Heart right ventricle (tissue), 16 donors: ENCODE measurements around the gene PRPH. TPM values are rescaled to one million over a fixed set of nuclear protein-coding genes. Genes with fewer than 3 reads are reported as not detected.
A peak's percentile ranks its signal among the peaks of the same experiment; 100 is the strongest.

Experiments
- ATAC-seq, 8 donors: fragments of 200-7000 bp; cut with Tn5 transposase; one replicate each; pipeline ENCODE4 v1.9.1; 2020; ENCODE audit warnings: mild to moderate bottlenecking in 8 of 8, moderate library complexity in 8 of 8, moderate number of reproducible peaks in 1 of 8
- DNase-seq, 2 donors: peaks; one replicate each; pipeline ENCODE4 v3.0.0-alpha.2; 2020
- H3K27ac ChIP-seq, 10 donors: fragments of 200-600 bp; sonication (generic) in 2 of 10; one replicate each; pipeline versions ENCODE4 v1.5.0 to v1.8.0; 2020 to 2022; ENCODE audit warnings: mild to moderate bottlenecking in 3 of 10
- H3K27me3 ChIP-seq, 7 donors: fragments of 200-600 bp; one replicate each; pipeline ENCODE4 v1.8.0; 2021 to 2022; ENCODE audit warnings: mild to moderate bottlenecking in 2 of 7
- H3K36me3 ChIP-seq, 9 donors: fragments of 200-600 bp; sonication (generic) in 1 of 9; one replicate each; pipeline versions ENCODE4 v1.5.0 to v1.8.0; 2020 to 2022; ENCODE audit warnings: mild to moderate bottlenecking in 2 of 9
- H3K4me1 ChIP-seq, 9 donors: fragments of 200-600 bp; sonication (generic) in 1 of 9; one replicate each; pipeline versions ENCODE4 v1.5.0 to v1.8.0; 2020 to 2022; ENCODE audit warnings: mild to moderate bottlenecking in 4 of 9
- H3K4me3 ChIP-seq, 10 donors: fragments of 200-600 bp; sonication (generic) in 2 of 10; one replicate each; pipeline versions ENCODE4 v1.5.0 to v1.8.0; 2020 to 2022; ENCODE audit warnings: mild to moderate bottlenecking in 7 of 10, moderate library complexity in 2 of 10
- H3K9me3 ChIP-seq, 11 donors: fragments of 200-600 bp in 10 of 11; sonication (generic) in 2 of 11; one replicate each; pipeline versions ENCODE4 v1.5.0 to v1.8.0; 2013 to 2022; ENCODE audit warnings: mild to moderate bottlenecking in 2 of 11, control low read depth in 1 of 11, moderate library complexity in 1 of 11
- WGBS, 2 donors: extraction: QIAGEN DNeasy Blood & Tissue Kit; methylation state at CpG; one replicate each; pipeline ENCODE4 v1.1.7; 2013; ENCODE audit warnings: inconsistent platforms in 1 of 2; 5-methylcytosine and 5-hydroxymethylcytosine counted together
- intact Hi-C, 10 donors: fragments of 100-400 bp; cut with DNase I; formaldehyde crosslinking; loops; one replicate each; pipeline versions ENCODE4 v1.11.1 to v1.14.2; 2022
- polyA plus RNA-seq, 2 donors: library from polyadenylated mRNA; stranded (reverse); fragments of 200-250 nt; gene quantifications; one replicate each; pipeline ENCODE4 v1.2.3, GENCODE V29; 2013
- total RNA-seq, 10 donors: library from RNA; stranded (reverse); fragmentation: NEBNext Ultra II Directional in 3 of 10; extraction: Animal tissue kit (Norgen Biotek cat#: 25700) in 3 of 10; gene quantifications; one replicate each; pipeline versions ENCODE4 v1.2.1 to v1.2.4, GENCODE V29; 2021 to 2023
- TF ChIP-seq, protein P1 (sequence below), 9 donors: fragments of 200-600 bp; sonication (generic) in 2 of 9; IDR thresholded peaks; one replicate each; pipeline versions ENCODE4 v1.5.0 to v1.8.0; 2021 to 2022; ENCODE audit warnings: antibody characterized with exemption in 9 of 9, mild to moderate bottlenecking in 5 of 9, moderate library complexity in 1 of 9
- donor health status: Arrhythmogenic right ventricular cardiomyopathy.
- donor health status: ischemic (EF 13 %, LVEDD 7.1; RV severe dilation, severe dysfunction).
- donor health status: healthy with polysubstance abuse.
- donor health status: DM: no; HTN: yes; CAD: no.
- donor health status: DM: no; HTN: no; CAD: no.
- donor health status: ischemic (EF 25% LVEDD 6.9; RV normal size, moderate dysfunction).
- donor health status: ischemic (EF 25% LVEDD 5.7; RV mildly dilated, moderate dysfunction).
- donor health status: healthy.
- donor health status: DM: yes; HTN: yes; CAD: no.
- donor health status: Ischemic cardiomyopathy.
- donor health status: ischemic (EF 35%, LVEDD 5.7; RV mildly dilated, moderate dysfunction).
- donor health status: nonischemic (EF 11% LVEDD 7.7; RV severe dilation, severe dysfunction).
- donor health status: DM: yes; HTN: yes; CAD: no.
- donor health status: PGD.
- donor health status: ischemic (EF 29% LVEDD 5.4; RV normal size, mild dysfunction).
- donor health status: nonischemic (EF 23%, LVEDD 6.1; RV moderate dilation, normal function).

Gene PRPH
- total and polyA plus RNA-seq, 12 donors, result 0.10 to 0.64 (median 0.47) TPM; not detected in 5

DNA sequence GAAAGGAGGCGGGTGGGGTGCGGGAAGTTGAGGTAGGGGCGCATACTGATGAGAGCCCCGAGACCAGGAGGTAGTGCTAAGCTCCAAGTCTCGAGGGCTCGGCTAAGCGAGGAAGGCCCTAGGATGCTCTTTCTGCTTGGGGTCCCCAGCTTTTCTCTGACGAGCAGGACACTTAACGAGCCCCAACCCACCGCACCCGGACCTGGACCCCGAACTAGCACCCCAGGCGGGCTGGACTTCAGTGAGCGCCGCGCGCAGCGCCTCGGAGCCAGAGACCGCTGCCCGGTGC is 46.8 kb downstream of the PRPH start:
- no peak for DNase-seq
- Histone ChIP-seq H3K9me3 (no peaks in the 10 kb centered on the region), H3K27me3 (peaks cover 13 to 98% (median 81%) of the 10 kb centered on the region in 7 donors), H3K27ac (no peak overlapping the region), H3K4me3 (peak overlapping the region in 9 of 10 donors; percentile 32 to 58 (median 54)), H3K36me3 (no peaks in the 10 kb centered on the region), H3K4me1 (peaks cover 22 to 53% (median 44%) of the 10 kb centered on the region in 9 donors)
- 18 to 27% methylated on average over 21 of the region's 21 CpGs for WGBS, 2 donors
- intact Hi-C loops, result loop anchor here in 6 of 10 donors (5.0 to 10.0 kb wide), 3 partner anchors 47 to 54 kb away; partner anchors contain the start of gene PRPH (in 1 of the 6)
- TF ChIP-seq, protein P1, sequence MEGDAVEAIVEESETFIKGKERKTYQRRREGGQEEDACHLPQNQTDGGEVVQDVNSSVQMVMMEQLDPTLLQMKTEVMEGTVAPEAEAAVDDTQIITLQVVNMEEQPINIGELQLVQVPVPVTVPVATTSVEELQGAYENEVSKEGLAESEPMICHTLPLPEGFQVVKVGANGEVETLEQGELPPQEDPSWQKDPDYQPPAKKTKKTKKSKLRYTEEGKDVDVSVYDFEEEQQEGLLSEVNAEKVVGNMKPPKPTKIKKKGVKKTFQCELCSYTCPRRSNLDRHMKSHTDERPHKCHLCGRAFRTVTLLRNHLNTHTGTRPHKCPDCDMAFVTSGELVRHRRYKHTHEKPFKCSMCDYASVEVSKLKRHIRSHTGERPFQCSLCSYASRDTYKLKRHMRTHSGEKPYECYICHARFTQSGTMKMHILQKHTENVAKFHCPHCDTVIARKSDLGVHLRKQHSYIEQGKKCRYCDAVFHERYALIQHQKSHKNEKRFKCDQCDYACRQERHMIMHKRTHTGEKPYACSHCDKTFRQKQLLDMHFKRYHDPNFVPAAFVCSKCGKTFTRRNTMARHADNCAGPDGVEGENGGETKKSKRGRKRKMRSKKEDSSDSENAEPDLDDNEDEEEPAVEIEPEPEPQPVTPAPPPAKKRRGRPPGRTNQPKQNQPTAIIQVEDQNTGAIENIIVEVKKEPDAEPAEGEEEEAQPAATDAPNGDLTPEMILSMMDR (IDR thresholded peaks at IDR 0.05), result no peak
- no peak for ATAC-seq

DNA sequence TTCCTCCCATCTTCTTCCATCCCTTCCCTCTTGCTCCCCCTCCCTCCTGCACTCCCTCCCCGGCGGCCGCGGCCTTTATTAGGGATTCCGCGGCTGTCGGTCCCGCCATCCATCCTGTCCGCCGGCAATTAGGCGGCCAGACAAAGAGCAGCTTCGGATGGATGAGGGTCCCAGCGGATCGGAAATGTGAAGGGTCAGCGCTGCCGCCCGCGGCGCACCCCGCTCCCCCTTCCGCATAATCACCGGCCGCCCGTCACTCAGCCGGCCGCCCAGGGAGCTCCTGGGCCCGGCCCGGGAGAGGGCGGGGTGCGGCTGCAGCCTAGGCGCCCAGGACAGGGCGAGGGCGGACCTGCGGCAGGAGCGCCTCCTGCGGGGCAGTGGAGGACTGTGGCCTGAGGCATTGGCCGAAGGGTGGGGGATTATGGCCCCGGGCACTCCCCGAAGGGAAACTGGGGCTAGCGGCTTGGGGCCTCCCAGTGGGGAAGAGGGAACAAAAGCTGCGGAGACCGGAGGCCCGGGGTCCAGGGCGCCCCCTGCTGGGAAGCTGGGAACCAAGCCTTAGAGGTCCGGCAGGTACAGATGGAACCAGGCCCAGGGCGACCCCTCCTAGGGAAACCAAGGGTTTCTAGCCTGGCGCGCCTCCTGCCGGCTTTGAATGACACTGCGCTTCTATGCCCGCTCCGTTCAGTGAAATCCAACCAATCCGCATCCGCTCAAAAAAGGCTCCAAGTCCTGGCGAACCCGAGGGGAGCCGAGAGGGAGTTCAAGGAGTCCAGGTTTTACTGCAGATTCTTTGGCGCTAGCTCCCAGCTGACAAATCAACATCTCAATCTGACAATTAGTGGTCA is 47.3 kb downstream of the PRPH start:
- Histone ChIP-seq H3K27me3 (peaks cover 15 to 98% (median 81%) of the 10 kb centered on the region in 7 donors), H3K9me3 (no peaks in the 10 kb centered on the region), H3K4me3 (peak overlapping the region; percentile 32 to 58 (median 54)), H3K27ac (no peak overlapping the region), H3K4me1 (peaks cover 28 to 53% (median 46%) of the 10 kb centered on the region in 9 donors), H3K36me3 (no peaks in the 10 kb centered on the region)
- DNase-seq, result peak; percentile 68 to 78
- TF ChIP-seq, protein P1 (IDR thresholded peaks at IDR 0.05), result peak; percentile 74 to 91 (median 83)
- 2% methylated on average over 57 to 58 of the region's 58 CpGs for WGBS, 2 donors
- peak; percentile 42 to 68 (median 58) for ATAC-seq
- intact Hi-C loops, result loop anchor here in 6 of 10 donors (5.0 to 10.0 kb wide), 3 partner anchors 47 to 55 kb away; partner anchors contain the start of gene PRPH (in 1 of the 6)

DNA sequence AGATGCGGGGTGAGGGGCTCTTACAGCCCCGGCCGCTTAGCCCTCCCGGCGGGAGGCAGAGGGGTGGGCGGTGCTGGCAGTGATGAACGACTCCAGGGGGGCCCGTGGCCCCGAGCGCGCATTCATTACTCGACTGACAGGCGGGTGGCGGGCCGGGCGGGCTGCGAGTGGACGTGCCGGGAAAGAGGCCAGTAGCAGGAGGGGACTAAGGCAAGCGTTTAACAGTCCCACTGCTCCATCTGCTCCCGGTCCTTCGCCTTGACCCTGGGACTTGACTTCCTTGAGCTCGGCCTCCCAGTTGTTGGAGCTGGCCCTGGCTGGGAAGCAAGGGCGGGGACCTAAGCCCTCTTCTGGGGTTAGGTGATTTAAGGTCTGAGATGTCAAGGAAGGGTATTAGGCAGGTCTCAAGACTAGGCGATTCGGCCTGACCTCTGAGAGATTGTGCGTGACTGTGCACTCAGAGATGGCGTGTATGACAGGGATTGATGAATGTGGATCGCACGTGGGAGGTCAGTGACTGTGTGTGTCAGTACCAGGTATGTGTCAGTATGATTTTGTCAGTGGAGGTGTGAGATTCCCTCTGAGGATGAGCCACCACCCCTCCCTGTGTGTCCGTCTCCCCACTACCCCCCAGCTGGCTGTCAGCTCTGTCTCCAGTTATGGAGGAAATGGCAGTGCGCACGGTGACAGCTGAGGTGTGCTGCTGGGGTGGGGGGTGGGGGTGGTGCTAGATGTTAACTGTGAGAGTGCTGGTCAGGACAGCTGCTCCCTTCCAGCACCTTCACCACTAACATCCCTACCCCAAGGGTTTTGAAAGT is 48.2 kb downstream of the PRPH start:
- Histone ChIP-seq H3K36me3 (no peaks in the 10 kb centered on the region), H3K4me1 (peaks cover 32 to 60% (median 54%) of the 10 kb centered on the region in 9 donors), H3K4me3 (peak overlapping the region in 9 of 10 donors; percentile 32 to 58 (median 54)), H3K27me3 (peaks cover 16 to 100% (median 82%) of the 10 kb centered on the region in 7 donors), H3K27ac (no peak overlapping the region), H3K9me3 (no peaks in the 10 kb centered on the region)
- TF ChIP-seq, protein P1 (IDR thresholded peaks at IDR 0.05), result no peak
- ATAC-seq (peak in 1 of 8 donors; percentile 2), DNase-seq (no peak)
- intact Hi-C loops, result loop anchor here in 6 of 10 donors (5.0 to 10.0 kb wide), 3 partner anchors 48 to 56 kb away; partner anchors contain the start of gene PRPH (in 1 of the 6)
- 3 to 6% methylated on average over 33 of the region's 33 CpGs for WGBS, 2 donors
